HG02938 (cell line): ENCODE results near the gene UGT1A5.

ENCODE experiments used
- ATAC-seq: cut with Tn5 transposase; IDR thresholded peaks from one replicate; pipeline ENCODE4 v1.9.1; 2021; ENCODE audit warnings: mild to moderate bottlenecking, moderate library complexity; ENCODE audit not compliant: unreplicated experiment

Gene UGT1A5

DNA sequence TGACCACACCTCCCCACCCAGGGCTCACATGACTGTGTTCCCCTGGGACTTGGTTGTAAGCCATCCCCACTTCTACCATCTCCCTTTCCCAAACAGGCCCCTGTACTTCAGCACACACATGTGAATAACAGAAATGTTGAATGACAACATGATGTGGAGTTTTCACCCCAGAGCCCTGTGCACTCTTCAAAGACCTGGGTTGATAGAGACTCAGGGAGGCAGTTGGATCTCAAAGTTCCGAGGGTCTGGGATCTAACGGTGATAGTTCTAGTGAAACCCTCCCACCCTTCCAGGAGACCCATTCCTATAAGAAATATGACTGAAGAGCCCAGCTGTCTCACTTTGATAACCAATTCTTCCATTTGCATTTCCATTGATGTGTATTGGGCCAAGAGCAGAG lies 65.3 kb downstream of the UGT1A5 start, which contains the start of gene MROH2A:
Gene MROH2A, plus strand, starts transcription at position 301 of the 400 bp plus-strand sequence. CDS start 1,029 bp downstream, outside the sequence.
- no peak for ATAC-seq

DNA sequence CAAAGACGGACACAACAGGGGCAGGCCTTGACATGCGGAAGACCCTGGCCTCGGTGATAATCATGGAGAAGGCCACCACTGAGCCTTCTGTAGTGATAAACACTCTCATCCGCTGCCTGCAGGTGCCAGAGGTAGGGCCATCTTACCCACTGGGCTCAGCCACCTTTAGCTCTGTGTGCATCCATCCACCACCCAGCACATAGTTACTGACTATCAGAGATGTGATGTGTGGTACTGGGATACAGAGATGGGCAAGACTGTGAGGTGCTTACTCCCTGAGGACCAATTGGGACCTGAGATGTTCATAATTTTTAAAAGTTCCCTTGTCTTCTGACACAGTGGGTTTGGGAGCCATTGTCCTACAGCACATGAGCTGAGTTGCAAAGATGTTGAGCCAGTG lies 67.0 kb downstream of the UGT1A5 start:
- no peak for ATAC-seq

DNA sequence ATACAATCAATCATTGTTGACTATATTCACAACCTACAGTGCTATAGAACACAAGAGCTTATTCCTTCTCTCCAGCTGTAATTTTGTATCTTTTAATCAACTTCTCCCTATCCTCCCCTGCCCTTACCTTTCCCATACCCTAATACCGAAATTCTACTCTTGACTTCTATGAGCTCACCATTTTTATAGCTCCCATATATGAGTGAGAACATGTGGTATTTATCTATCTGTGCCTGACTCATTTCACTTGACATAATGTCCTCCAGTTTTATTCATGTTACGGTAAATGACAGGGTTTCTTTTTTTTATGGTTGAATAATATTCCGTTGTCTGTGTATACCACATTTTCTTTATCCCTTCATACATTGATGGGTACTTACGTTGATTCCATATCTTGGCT lies 68.1 kb downstream of the UGT1A5 start:
- no peak for ATAC-seq

DNA sequence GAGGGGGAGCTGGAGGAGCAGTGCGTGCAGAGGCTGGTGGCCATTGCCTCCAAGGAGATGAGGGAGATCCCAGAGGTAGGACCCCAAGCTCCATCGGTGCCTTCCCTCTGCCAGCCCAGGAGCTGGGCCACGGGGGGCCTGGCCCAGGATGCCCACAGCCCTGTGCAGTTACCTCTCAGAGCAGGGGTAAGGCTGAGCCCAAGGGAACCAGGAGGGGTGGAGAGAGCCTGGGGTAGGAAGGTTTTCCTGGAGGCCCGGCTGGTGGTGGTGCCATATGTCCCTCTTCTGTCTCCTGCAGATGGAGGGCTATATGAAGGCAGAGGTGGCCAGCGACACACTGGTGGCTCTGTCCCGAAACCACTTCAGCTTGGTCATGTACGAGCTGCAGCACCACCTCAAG lies 76.8 kb downstream of the UGT1A5 start:
- no peak for ATAC-seq

DNA sequence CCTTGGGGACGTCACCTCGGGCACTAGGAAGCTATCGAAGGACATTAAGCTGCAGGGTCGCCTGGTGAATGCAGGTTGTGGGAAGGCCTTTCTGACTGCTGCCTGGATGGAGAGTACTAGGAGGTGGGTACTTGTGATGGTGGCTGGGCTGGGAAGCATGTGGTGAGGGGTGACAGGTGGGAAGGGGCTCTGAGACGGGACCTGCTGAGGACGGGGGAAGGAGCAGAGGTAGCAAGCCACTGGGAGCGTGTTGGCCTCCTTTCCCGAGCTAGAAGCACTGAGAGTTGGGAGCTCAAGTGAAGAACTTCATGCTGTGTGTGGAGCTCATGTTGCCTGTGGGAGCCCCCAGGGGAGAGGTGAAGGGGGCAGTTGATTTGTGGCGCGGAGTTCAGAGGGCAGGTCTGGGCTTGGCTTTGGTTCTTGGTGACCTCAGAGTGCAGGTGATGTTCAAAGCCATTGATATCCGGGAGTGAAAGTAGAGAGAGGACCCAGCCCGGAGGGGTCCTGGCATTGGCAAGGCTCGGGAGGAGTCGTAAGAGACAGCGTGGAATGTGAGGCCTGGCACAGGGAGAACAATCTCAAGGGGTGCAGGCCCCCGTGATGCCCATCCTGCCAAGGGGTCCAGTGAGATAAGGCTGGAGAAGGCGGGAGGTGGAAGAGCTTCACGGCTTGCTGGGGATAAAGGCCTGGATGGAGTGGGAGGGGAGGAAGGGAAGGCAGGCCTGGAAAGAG lies 78.6 kb downstream of the UGT1A5 start:
- ATAC-seq = no peak

DNA sequence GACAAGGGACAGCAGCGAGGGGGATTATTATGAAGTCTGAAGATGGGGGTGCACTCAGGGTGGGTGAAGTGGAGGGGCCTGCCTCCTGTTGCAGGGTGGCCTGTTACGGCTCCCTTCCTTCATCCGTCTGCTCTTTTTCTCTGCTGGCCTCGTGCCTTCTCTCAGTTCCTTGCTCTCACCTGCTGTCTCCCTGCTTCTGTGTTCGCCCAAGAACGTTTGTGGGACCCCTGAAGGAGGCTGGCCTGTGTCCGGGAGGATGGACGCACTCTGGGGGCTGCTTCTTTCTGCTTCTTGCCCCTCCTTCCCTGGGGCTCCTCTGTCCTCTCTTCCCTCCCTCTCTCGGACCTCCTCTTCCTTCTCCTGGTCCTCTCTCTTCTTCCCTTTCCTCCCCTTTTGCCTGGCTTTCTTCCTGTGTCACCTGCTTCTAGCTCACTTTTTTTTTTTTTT lies 79.2 kb downstream of the UGT1A5 start:
- ATAC-seq = no peak

DNA sequence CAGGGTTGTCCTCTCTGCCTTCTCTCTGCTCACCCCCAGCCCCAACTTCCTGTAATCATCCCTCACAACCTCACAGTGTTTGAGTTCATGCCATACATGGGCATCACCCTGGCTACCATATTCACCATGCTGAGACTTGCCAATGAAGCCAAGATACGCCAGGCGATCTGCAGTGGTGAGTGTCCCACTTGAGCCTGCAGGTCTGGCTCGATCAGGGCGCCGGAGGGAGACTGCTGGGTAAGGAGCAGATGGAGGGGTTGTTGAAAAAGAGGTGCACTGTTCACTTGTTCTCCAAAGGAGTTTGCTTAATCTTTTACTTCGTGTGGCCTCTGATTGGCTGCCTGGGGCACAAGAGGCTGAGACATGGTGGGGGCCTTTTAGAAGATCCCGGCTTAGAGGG lies 80.0 kb downstream of the UGT1A5 start:
- no peak for ATAC-seq

DNA sequence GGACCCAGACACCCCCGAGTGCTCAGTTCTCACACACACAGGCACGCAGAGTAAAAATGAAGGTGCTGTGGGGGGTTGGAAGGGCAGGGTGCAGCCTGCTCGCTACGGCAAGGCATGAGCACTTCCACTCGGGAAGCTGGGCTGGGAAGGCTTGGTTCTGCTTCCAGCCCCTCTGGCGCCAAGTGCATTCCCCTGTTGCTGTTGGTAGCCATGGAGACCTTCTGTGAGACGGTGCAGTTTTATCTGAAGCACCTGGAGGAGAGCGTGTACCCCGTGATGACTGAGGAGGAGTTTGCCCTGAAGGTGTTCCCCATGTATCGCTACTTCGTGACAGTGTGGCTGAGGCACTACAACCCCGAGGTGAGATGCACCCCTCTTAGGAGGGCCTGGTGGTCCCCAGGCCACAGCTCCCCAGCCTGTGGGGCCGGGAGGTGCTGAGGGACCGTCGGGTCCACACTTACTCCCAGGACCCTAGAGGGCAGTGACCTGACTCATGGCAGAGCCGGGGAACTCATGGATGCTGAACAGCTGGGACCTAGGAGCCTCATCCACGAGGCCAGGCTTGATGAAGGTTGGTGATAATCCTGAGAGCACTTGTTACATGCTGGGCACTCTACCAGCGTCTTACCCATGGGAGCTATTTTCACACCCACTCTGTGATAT lies 80.9 kb downstream of the UGT1A5 start:
- no peak for ATAC-seq

DNA sequence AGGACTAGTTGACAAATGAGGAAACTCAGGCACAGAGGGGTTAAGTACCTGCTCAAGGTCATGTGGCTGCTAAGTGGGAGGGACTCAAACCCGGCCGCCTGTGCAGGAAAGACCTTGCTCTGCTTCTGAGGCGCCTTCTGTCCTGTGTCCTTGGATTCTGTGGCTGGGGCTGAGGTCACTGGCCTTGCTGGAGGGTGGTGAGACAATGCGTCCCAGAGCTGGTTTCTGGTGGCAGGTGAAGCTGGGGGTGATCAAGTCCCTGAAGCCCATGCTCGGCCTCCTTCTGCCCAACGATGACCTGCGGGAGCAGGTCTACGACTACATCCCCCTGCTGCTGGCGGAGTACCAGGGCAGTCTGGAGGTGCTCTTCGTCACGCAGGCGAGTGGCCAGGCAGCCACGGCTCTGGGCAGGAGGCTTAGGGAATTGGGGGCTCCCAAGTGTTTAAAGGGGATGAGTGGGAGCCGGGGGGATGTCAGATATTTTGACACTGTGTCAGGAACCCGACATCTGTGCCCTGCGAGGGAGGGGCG lies 81.5 kb downstream of the UGT1A5 start:
- ATAC-seq = no peak

DNA sequence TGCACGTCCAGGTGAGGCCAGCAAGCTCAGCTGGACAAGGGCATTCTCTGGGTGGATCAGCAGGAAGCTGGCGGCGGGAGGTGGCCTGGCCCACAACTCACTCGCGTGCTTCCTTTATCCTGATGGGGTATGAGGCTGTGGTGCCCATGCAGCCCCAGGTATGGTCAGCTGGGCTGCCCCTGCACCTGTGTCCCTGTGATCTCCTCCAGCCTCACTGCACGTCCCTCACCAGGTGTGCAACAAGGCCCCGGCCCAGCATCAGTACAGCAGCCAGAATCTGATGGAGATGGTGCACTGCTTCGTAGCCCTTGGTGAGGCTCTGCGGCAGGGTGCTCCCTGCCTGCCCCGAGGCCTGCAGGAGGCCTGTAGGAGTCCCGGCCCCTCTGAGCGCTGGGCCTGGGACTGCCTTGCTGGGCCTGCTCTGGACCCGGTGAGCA lies 83.0 kb downstream of the UGT1A5 start:
- ATAC-seq = no peak

DNA sequence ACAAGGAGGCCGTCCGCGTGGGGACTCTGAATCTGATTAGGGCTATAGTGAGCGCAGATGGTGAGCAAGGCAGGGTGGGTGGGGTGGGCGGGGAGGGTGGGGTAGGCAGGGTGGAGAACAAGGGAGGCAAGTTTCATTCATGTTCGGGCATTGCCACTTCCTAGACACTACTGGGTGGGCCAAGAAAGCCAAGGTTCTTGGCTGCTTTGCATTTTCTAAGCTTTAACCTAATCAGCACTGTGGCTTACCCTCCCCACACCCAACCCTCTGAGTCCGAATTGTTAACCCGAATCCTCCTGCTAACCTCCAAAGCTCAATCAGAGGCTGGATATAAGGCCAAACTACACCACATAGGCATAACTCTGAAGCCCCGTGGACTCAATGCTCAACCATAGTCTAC lies 83.5 kb downstream of the UGT1A5 start:
- no peak for ATAC-seq

DNA sequence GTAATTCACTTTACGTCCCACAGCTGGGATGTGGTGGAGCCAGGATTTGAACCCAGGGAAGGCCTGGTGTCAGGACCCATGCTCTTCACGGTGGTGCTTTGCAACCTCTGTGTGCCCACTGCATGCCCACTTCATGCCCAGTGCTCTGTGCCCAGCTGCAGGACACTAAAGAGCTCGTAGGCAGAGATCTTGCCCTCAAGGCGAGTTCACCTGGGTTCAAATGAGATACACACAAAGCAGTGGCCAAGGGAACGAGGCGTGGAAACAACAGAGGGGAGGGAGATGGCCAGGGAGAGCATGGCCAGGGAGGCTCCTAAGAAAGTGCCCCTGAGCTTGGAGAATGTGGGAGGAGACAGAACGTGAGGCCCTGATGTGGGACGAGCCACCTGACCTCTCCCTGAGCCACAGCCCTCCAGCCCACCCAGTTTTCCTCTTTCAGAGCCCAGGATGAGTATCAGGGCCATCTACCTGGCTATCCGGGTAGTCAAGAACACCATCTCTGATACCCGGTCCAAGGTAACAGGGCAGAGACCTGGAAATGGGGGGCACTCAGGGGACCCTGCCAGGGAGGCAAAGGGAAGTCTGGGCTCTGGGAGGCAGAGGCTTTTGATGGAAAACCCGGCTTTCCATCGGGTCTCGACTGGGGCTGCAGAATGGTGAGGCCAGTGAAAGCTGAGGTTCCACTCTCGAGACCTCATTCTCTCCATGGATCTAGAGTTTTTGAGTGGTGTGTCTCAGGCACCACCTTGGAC lies 85.8 kb downstream of the UGT1A5 start:
- ATAC-seq = no peak

DNA sequence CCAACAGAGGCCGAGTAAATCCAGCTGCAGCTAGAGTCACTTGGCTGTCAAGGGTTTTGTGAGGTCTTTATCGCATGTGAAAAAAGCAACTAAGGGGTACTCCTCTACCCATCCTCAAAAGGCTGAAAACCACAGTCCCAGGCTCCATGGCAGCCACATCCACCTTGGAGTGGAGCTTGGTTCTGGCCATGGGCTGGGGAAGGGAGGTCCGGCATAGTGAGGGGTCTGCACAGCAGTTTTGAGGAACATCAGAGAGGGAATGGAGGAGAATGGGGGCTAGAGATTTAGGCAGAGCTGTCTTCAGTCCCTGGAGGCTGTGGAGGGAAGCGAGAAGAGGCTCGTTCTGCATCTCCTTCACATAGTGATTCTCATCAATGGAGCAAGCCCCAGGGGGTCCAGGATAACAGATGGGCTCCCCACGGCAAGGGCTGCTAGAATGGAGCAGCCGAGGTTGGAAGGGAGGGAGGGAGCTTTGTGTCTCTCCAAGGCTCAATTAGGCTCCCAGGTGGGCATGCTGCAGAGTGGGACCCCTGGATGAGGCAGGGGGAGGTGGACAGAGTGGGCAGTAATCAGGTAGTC lies 86.5 kb downstream of the UGT1A5 start:
- no peak for ATAC-seq

DNA sequence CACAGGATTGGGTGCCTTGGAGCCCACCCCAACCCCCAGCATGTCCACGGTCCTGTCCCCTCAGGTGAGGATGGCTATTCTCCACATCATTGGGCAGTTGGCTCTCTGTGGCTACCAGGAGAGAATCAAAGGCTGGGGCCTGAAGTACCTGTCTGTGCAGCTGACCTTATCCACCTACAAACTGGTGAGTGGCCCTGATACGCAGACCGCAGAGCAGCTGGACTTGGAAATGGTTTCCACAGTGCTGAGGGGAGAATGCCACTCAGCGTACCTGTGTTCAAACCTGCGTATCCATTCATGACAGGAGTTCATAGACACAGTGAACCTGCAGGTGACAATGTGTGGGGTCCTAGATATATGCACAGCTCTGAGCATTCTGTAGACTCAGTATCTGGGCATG lies 87.0 kb downstream of the UGT1A5 start:
- ATAC-seq = no peak

DNA sequence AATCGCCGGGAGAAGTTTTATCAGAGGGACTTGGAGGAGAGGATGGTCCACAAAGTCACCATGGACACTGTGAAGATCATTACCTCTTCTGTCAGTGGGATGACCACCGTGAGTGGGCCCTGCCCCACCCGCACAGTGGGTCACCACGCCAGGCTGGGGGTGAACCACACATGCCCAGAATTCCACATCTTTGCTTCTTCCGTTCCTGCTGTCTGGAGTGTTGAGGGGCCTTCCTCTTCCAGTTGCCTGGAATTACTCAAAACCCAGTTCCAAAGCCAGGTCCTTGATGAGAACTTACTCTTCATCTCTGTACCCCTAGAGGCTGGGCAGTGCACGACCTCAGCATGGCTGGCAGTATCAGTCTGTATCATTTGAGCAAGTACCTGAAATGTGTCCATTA lies 87.5 kb downstream of the UGT1A5 start:
- ATAC-seq = no peak

DNA sequence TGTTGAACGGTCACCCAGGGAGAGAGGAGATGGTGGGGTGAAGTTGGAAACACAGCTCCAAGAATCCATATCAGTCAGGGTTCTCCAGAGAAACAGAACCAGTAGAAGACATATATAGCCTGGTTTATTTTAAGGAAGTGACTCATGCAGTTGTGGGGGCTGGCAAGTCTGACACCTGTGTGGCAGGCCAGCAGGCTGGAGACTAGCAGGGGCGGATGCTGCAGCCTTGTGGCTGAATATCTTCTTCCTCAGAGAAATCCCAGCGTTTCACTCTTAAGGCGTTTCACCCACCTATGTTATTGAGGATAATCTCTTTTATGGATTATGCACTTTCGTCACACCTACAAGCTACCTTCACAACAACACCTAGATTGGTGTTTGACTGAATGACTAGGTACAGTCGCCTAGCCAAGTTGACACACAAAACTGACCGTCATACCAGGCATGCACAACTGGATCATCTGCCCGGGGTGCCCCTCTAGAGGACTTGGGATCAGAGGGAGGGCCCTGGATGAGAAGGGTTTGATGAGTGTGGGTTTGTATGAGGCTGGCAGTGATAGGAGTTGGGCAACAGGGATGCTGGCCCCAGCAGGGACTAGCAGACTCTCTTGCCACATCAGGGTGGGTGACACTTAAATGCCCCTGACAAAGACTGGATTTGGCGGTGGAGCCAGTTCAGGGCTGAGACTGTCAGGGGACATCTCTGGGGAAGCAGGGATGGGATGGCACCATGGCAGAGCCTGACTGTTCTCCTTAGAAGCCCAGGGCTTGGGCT lies 88.8 kb downstream of the UGT1A5 start:
- no peak for ATAC-seq

DNA sequence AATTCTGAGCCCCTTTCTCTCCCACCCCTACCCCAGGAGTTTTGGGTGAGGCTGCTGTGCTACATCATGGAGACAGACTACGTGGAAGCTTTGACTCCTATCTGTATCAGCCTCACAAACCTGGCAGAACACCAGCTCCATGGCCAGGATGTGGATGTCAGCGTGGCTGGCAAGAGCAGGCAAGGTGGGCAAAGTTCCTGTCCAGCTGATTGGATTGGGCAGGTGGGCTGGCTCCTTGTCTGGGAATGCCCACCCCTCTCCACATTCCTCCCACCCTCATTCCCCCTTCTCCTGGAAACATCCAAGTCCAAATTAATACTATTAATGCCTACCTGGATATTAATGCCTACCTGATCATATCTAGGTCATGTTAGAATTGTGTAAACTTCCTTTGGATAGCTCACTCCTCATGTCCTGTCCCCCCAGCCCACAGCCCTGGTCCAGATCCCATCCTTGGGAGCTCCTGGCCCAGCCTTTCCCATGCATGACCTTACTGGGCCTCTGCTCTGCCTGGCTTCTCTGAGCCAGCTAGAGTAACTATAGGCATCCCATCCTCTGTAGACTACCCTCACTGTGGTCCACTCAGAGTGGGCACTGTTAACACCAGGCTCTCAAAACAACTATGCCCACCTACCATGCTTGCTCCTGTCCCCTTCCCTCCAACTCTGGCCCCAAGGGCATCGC lies 89.6 kb downstream of the UGT1A5 start:
- no peak for ATAC-seq

DNA sequence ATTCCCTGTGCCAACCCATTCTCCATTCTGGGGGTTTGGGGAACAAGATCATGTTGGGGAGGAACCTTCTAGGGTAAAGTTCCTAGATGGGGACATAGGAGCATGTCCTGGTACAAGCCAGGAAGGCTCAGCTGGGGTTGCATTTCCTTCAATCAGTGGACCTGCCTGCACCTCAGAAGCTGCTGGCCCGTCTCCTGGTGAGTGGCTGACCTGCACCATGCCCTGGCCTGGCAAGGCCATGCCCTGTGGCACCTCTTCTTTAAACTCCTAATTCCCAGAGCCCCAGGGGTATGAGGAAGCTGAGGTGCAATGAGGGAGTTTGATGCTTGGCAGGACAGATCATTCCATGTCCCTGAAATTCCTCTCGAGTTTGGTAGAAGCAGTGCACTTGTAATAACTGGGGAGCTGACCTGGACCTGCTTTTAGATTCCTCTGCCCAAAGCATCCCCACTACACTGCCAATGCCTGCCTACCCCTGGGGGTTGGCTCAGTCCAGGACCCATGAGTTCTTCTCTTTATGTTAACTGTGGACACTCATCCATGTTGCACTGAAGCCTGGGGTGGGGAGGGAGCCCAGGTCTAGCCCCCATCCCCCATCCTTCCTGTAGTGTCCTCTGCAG lies 90.7 kb downstream of the UGT1A5 start:
- ATAC-seq = no peak

DNA sequence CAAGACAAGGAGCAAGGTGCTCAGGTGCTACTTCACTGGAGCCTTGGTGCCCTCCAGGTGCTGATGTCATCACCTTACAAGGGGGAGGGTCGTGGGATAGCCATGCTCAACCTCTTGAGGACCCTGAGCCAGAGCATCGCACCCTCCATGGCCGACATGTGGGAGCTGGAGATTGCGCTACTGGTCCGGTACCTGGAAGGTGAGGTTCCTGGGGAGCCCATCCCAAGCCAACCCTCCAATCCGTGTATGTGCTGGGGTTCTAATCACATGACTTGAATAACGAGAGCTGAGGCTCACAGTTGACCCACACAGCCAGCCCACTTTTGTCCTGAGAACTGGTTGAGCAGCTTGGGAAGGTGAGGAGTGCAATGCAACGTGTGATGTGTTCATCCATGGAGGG lies 91.3 kb downstream of the UGT1A5 start:
- no peak for ATAC-seq
